IMR-90 (cell line): Measurements from ENCODE around the gene BEGAIN. TPM values are rescaled to one million over a fixed set of nuclear protein-coding genes. Genes with fewer than 3 reads are reported as not detected.

Experiments used
- ATAC-seq: fragments of 200-7000 bp; cut with Tn5 transposase; 2 replicates; pipeline ENCODE4 v1.9.1; 2020; ENCODE audit warnings: low read depth, mild to moderate bottlenecking, moderate library complexity
- BruUV-seq: library from RNA; stranded (reverse); fragments of 400-500 nt; replicated peaks from 2 replicates; lab custom pipeline; 2021; lab: Mats Ljungman, UMichigan
- CTCF ChIA-PET: fragments of 300-600 bp; formaldehyde crosslinking; extraction: SDS; loops from one replicate; lab custom pipeline; 2021; ENCODE audit warnings: antibody characterized with exemption; lab: Yijun Ruan, JAX
- POLR2A ChIA-PET: fragments of 300-600 bp; sonication (Branson Sonifier 250); formaldehyde crosslinking; loops from one replicate; lab custom pipeline; 2022; ENCODE audit warnings: antibody characterized with exemption; ENCODE audit not compliant: unreplicated experiment; lab: Charles Lee
- DNase-seq: peaks from one replicate; pipeline ENCODE4 v3.0.0; 2013
- H2AFZ ChIP-seq: replicated peaks from 2 replicates; pipeline ENCODE3; 2013; ENCODE audit warnings: low read length, mild to moderate bottlenecking; ENCODE audit not compliant: poor library complexity
- H2AK5ac ChIP-seq: 2 replicates; pipeline ENCODE4 v1.6.1; 2013; ENCODE audit warnings: low read depth, low read length, inconsistent platforms
- H2AK9ac ChIP-seq: replicated peaks from 2 replicates; pipeline ENCODE3; 2013; ENCODE audit warnings: mild to moderate bottlenecking, low read depth, low read length, moderate library complexity; ENCODE audit not compliant: poor library complexity
- H2BK120ac ChIP-seq: 2 replicates; pipeline ENCODE4 v1.6.1; 2013; ENCODE audit warnings: low read depth, low read length, inconsistent platforms
- H2BK15ac ChIP-seq: 3 replicates; pipeline ENCODE4 v1.6.1; 2013; ENCODE audit warnings: low read depth, low read length, inconsistent platforms
- H2BK20ac ChIP-seq: 2 replicates; pipeline ENCODE4 v1.6.1; 2013; ENCODE audit warnings: low read depth, mild to moderate bottlenecking, inconsistent platforms, low read length, moderate library complexity
- H2BK5ac ChIP-seq: 2 replicates; pipeline ENCODE4 v1.6.1; 2013; ENCODE audit warnings: mild to moderate bottlenecking, low read depth, low read length, inconsistent platforms; ENCODE audit not compliant: poor library complexity, severe bottlenecking
- H3K14ac ChIP-seq: replicated peaks from 2 replicates; pipeline ENCODE4 v1.6.1; 2013; ENCODE audit warnings: low read depth, low read length, inconsistent platforms
- H3K18ac ChIP-seq: 2 replicates; pipeline ENCODE4 v1.6.1; 2013; ENCODE audit warnings: low read depth, low read length, control low read depth
- H3K23ac ChIP-seq: 2 replicates; pipeline ENCODE4 v1.6.1; 2013; ENCODE audit warnings: low read depth, low read length, inconsistent platforms
- H3K27ac ChIP-seq: 2 replicates; pipeline ENCODE4 v1.5.1; 2013; ENCODE audit warnings: mild to moderate bottlenecking, control low read depth, low read length; ENCODE audit not compliant: insufficient read depth
- H3K27me3 ChIP-seq: 2 replicates; pipeline ENCODE4 v1.6.1; 2013; ENCODE audit warnings: low read length; ENCODE audit not compliant: control insufficient read depth, insufficient read depth
- H3K36me3 ChIP-seq: 2 replicates; pipeline ENCODE4 v1.6.1; 2013; ENCODE audit warnings: low read length, mixed read lengths; ENCODE audit not compliant: control insufficient read depth, insufficient read depth
- H3K4ac ChIP-seq: 2 replicates; pipeline ENCODE4 v1.6.1; 2013; ENCODE audit warnings: low read depth, low read length, inconsistent platforms
- H3K4me1 ChIP-seq: 2 replicates; pipeline ENCODE4 v1.6.1; 2013; ENCODE audit warnings: low read length, mixed read lengths; ENCODE audit not compliant: control insufficient read depth, insufficient read depth
- H3K4me2 ChIP-seq: 2 replicates; pipeline ENCODE4 v1.6.1; 2013; ENCODE audit warnings: low read depth, mild to moderate bottlenecking, control low read depth, low read length, moderate library complexity
- H3K4me3 ChIP-seq: 2 replicates; pipeline ENCODE4 v1.5.1; 2013; ENCODE audit warnings: low read depth, mild to moderate bottlenecking, control low read depth, low read length, moderate library complexity; ENCODE audit not compliant: insufficient read depth
- H3K56ac ChIP-seq: 2 replicates; pipeline ENCODE4 v1.6.1; 2013; ENCODE audit warnings: low read length, inconsistent platforms; ENCODE audit not compliant: insufficient read depth; ENCODE audit errors: extremely low read depth
- H3K79me1 ChIP-seq, 2 experiments: 2 replicates each; pipeline ENCODE4 v1.6.1; 2013; ENCODE audit warnings: low read length in 2 of 2, inconsistent platforms in 1 of 2, low read depth in 1 of 2
- H3K9ac ChIP-seq: 2 replicates; pipeline ENCODE4 v1.6.1; 2013; ENCODE audit warnings: low read depth, low read length, control low read depth
- H3K9me1 ChIP-seq: 2 replicates; pipeline ENCODE4 v1.6.1; 2013; ENCODE audit warnings: low read length, inconsistent platforms; ENCODE audit not compliant: insufficient read depth
- H3K9me3 ChIP-seq: 2 replicates; pipeline ENCODE4 v1.6.1; 2013; ENCODE audit warnings: low read length; ENCODE audit not compliant: control insufficient read depth, insufficient read depth
- H4K20me1 ChIP-seq: 2 replicates; pipeline ENCODE4 v1.6.1; 2013; ENCODE audit warnings: low read length, inconsistent platforms; ENCODE audit not compliant: insufficient read depth
- H4K5ac ChIP-seq: 2 replicates; pipeline ENCODE4 v1.6.1; 2013; ENCODE audit warnings: mild to moderate bottlenecking, low read depth, low read length, control low read depth
- H4K8ac ChIP-seq, 2 experiments: 2 replicates each; pipeline ENCODE4 v1.6.1; 2013; ENCODE audit warnings: low read depth in 2 of 2, low read length in 2 of 2, control low read depth in 1 of 2, inconsistent platforms in 1 of 2
- H4K91ac ChIP-seq: 2 replicates; pipeline ENCODE4 v1.6.1; 2013; ENCODE audit warnings: low read depth, low read length, inconsistent platforms; ENCODE audit not compliant: insufficient read depth
- FOS ChIP-seq: fragments of 150-350 bp; IDR thresholded peaks from 2 replicates; pipeline ENCODE4 v1.6.1; 2016; ENCODE audit warnings: low read depth, low read length
- RAD21 ChIP-seq: IDR thresholded peaks from 2 replicates; pipeline ENCODE4 v1.6.1; 2012; ENCODE audit warnings: low read length, improper control_type of control experiment
- WGBS, 2 experiments: methylation state at CpG; one replicate each; pipeline versions ENCODE4 v1.1.5 to v1.1.7; 2013; ENCODE audit warnings: missing lambda C conversion rate in 2 of 2; ENCODE audit not compliant: insufficient read length in 1 of 2; ENCODE audit errors: extremely low coverage in 2 of 2; 5-methylcytosine and 5-hydroxymethylcytosine counted together
- dilution Hi-C: fragments of 300-500 bp; cut with HindIII; formaldehyde crosslinking; loops from one replicate; pipeline ENCODE4 v1.14.3; 2018; ENCODE audit warnings: low sequenced_read_pairs; ENCODE audit not compliant: unreplicated experiment
- in situ Hi-C: fragments of 300-500 bp; cut with MboI; formaldehyde crosslinking; loops from 3 replicates; pipeline ENCODE4 v1.14.3; 2019; ENCODE audit warnings: low sequenced_read_pairs, inconsistent platforms, mixed read lengths
- intact Hi-C: fragments of 100-400 bp; cut with micrococcal nuclease; formaldehyde crosslinking; loops from 2 replicates; pipeline ENCODE4 v1.10.0; 2022
- polyA plus RNA-seq, 3 experiments: library from polyadenylated mRNA; depleted of rRNA; stranded (reverse); fragments of >200 nt; gene quantifications; 2 replicates each; pipeline ENCODE4 v1.2.3, GENCODE V29; 2012; ENCODE audit warnings: low replicate concordance in 1 of 3
- total RNA-seq: library from RNA; depleted of rRNA; stranded (reverse); fragments of >200 nt; gene quantifications from 2 replicates; pipeline ENCODE4 v1.2.3, GENCODE V29; 2012

Gene BEGAIN
- total and polyA plus RNA-seq, 2 of the 4 experiments (the other 2 are of a cell fraction): 0.18 to 0.99 TPM

GRCh38 chr14:100539003-100539660 lies 48.1 kb downstream of the BEGAIN start:
- in situ Hi-C loops: no loop called here
- H3K4me1 ChIP-seq: no peaks in the 10 kb centered on the region
- WGBS, 2 experiments: 93% methylated on average over 21 of the region's 42 CpGs; no CpG with 5 or more reads in 1 of the 2 experiments
- H3K56ac ChIP-seq: no peak overlapping the region
- H3K14ac ChIP-seq: no peak overlapping the region
- H3K9me1 ChIP-seq: no peaks in the 10 kb centered on the region
- no peak overlapping the region for H4K5ac ChIP-seq
- H2BK120ac ChIP-seq: no peak overlapping the region
- no peaks in the 10 kb centered on the region for H3K79me1 ChIP-seq
- H2BK15ac ChIP-seq: no peak overlapping the region
- no peak overlapping the region for H4K91ac ChIP-seq
- no peak overlapping the region for H3K4me3 ChIP-seq
- no peaks in the 10 kb centered on the region for H3K9me3 ChIP-seq
- H3K23ac ChIP-seq: no peak overlapping the region
- ChIA-PET CTCF (no interaction called here), POLR2A (no interaction called here)
- intact Hi-C loops: no loop called here
- DNase-seq (no peak), ATAC-seq (no peak)
- no peak overlapping the region for H3K4me2 ChIP-seq
- H2AK9ac ChIP-seq: no peak overlapping the region
- no peaks in the 10 kb centered on the region for H4K20me1 ChIP-seq
- H2AFZ ChIP-seq: no peak overlapping the region
- no peak overlapping the region for H3K4ac ChIP-seq
- H3K36me3 ChIP-seq: no peaks in the 10 kb centered on the region
- no peak overlapping the region for H2AK5ac ChIP-seq
- TF ChIP-seq FOS: no peak
- TF ChIP-seq RAD21: no peak
- H2BK20ac ChIP-seq: no peak overlapping the region
- H3K27me3 ChIP-seq: peaks cover 3% of the 10 kb centered on the region; the same call in 1 of the 2 replicates
- H3K18ac ChIP-seq: no peak overlapping the region
- no peak overlapping the region for H2BK5ac ChIP-seq
- BruUV-seq: no TSS peak
- no peak overlapping the region for H3K9ac ChIP-seq
- no peak overlapping the region for H3K27ac ChIP-seq
- no peak overlapping the region for H4K8ac ChIP-seq
- dilution Hi-C loops: no loop called here
